DOHH2 (cell line): Measurements from ENCODE around the gene SST.

ENCODE experiments used
- H3F3A ChIP-seq: fragments of 200-600 bp; sonication (generic), shearing (Covaris generic); 2 replicates; pipeline ENCODE4 v1.6.0; 2016; ENCODE audit warnings: antibody characterized with exemption, mild to moderate bottlenecking; ENCODE audit not compliant: control insufficient read depth, insufficient read depth
- H3K27ac ChIP-seq: fragments of 200-600 bp; sonication (generic); 2 replicates; pipeline ENCODE4 v1.5.1; 2014; ENCODE audit warnings: low read depth, mild to moderate bottlenecking, low read length, moderate library complexity
- H3K27me3 ChIP-seq: fragments of 200-600 bp; sonication (generic); 2 replicates; pipeline ENCODE4 v1.6.1; 2014; ENCODE audit warnings: mild to moderate bottlenecking, low read length, mixed read lengths; ENCODE audit not compliant: control insufficient read depth
- H3K36me3 ChIP-seq: fragments of 200-600 bp; sonication (generic); 2 replicates; pipeline ENCODE4 v1.6.1; 2014; ENCODE audit warnings: mild to moderate bottlenecking, low read length, moderate library complexity, mixed read lengths; ENCODE audit not compliant: control insufficient read depth
- H3K4me1 ChIP-seq: fragments of 200-600 bp; sonication (generic); 2 replicates; pipeline ENCODE4 v1.6.1; 2014; ENCODE audit warnings: mild to moderate bottlenecking, low read length, mixed read lengths; ENCODE audit not compliant: control insufficient read depth
- H3K4me2 ChIP-seq: fragments of 200-600 bp; sonication (generic); 2 replicates; pipeline ENCODE4 v1.6.0; 2014; ENCODE audit warnings: mild to moderate bottlenecking, low read length, moderate library complexity
- H3K4me3 ChIP-seq: fragments of 200-600 bp; sonication (generic); 2 replicates; pipeline ENCODE4 v1.5.1; 2014; ENCODE audit warnings: mild to moderate bottlenecking, low read length, mixed read lengths
- H3K79me2 ChIP-seq: fragments of 200-600 bp; sonication (generic); 2 replicates; pipeline ENCODE4 v1.6.1; 2014; ENCODE audit warnings: mild to moderate bottlenecking, low read length, mixed read lengths; ENCODE audit not compliant: control insufficient read depth
- H3K9me2 ChIP-seq: fragments of 200-600 bp; sonication (generic); replicated peaks from 2 replicates; pipeline ENCODE4 v1.6.1; 2014; ENCODE audit warnings: mild to moderate bottlenecking, low read length, mixed read lengths; ENCODE audit not compliant: control insufficient read depth
- H3K9me3 ChIP-seq: fragments of 200-600 bp; sonication (generic); 2 replicates; pipeline ENCODE4 v1.6.1; 2014; ENCODE audit warnings: antibody characterized with exemption, low read length, mixed read lengths; ENCODE audit not compliant: control insufficient read depth, insufficient read depth
- H4K20me1 ChIP-seq: fragments of 200-600 bp; sonication (generic); 2 replicates; pipeline ENCODE4 v1.6.0; 2014; ENCODE audit warnings: low read depth, mild to moderate bottlenecking, antibody characterized with exemption, low read length, moderate library complexity; ENCODE audit not compliant: control insufficient read depth, insufficient read depth
- CTCF ChIP-seq: fragments of 200-600 bp; sonication (generic); IDR thresholded peaks from one replicate; pipeline ENCODE4 v1.5.1; 2014; ENCODE audit warnings: antibody characterized with exemption, mild to moderate bottlenecking, low read depth, low read length; ENCODE audit not compliant: poor library complexity, severe bottlenecking
- EZH2phosphoT487 ChIP-seq: fragments of 200-600 bp; sonication (generic); IDR thresholded peaks from 2 replicates; pipeline ENCODE4 v1.6.1; 2017; ENCODE audit warnings: borderline replicate concordance, mild to moderate bottlenecking, antibody characterized with exemption, low read length, moderate library complexity, mixed read lengths

Gene SST

GRCh38 chr3:187696021-187696420 is 25.8 kb upstream of the SST start:
- no peak overlapping the region for H3K4me3 ChIP-seq
- H3K9me3 ChIP-seq = no peaks in the 10 kb centered on the region
- TF ChIP-seq EZH2phosphoT487 (no peak), CTCF (no peak)
- no peaks in the 10 kb centered on the region for H3K4me1 ChIP-seq
- no peaks in the 10 kb centered on the region for H3K9me2 ChIP-seq
- H3K36me3 ChIP-seq = no peaks in the 10 kb centered on the region
- H4K20me1 ChIP-seq = no peaks in the 10 kb centered on the region
- no peak overlapping the region for H3K27ac ChIP-seq
- H3K4me2 ChIP-seq = no peak overlapping the region
- H3K27me3 ChIP-seq = peaks cover 17% of the 10 kb centered on the region
- no peaks in the 10 kb centered on the region for H3F3A ChIP-seq
- H3K79me2 ChIP-seq = no peaks in the 10 kb centered on the region

DNA sequence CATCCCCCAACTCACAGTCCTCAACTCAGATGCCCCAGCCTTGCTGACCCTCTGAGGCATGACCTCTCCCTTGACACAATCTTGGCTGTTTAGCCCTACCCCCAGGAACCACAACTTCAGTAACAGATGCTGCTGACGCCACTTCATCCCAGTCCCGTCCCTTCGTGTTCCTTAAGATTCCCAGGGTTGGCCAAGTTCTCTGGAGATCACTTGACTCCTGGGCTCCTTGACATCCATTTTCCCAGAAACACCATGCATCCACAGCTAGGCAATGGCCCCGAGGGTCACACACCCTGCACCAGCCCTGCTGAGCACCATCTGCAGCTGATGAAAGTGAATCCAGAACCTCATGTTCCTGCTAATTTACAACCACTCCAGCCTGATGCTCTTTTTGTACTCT is 25.3 kb upstream of the SST start:
- no peaks in the 10 kb centered on the region for H3K36me3 ChIP-seq
- H4K20me1 ChIP-seq = no peaks in the 10 kb centered on the region
- H3F3A ChIP-seq = no peaks in the 10 kb centered on the region
- H3K79me2 ChIP-seq = no peaks in the 10 kb centered on the region
- no peaks in the 10 kb centered on the region for H3K4me1 ChIP-seq
- H3K9me2 ChIP-seq = no peaks in the 10 kb centered on the region
- peaks cover 17% of the 10 kb centered on the region for H3K27me3 ChIP-seq
- no peaks in the 10 kb centered on the region for H3K9me3 ChIP-seq
- no peak overlapping the region for H3K4me2 ChIP-seq
- no peak for TF ChIP-seq EZH2phosphoT487
- TF ChIP-seq CTCF = no peak
- H3K27ac ChIP-seq = no peak overlapping the region
- no peak overlapping the region for H3K4me3 ChIP-seq

DNA sequence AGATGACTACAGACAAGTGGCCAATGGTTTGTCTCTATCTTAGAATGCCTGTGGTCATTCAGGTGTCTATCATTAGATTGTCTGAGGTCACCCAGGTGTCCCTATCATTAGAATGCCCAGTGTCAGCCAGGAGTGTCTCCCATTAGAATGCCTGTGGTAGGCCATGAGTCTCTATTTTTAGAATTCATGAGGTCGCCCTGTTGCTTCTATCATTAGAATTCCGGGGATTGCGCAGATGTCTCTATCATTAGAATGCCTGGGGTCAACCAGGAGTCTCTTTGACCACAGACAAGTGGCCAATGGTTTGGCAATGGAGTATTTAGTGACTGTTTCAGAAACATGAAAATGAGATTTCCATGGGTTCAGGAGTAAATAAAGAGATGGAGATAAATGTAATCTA is 24.6 kb upstream of the SST start:
- no peak overlapping the region for H3K4me2 ChIP-seq
- no peaks in the 10 kb centered on the region for H4K20me1 ChIP-seq
- no peaks in the 10 kb centered on the region for H3K79me2 ChIP-seq
- H3K9me2 ChIP-seq = no peaks in the 10 kb centered on the region
- H3K27me3 ChIP-seq = peaks cover 17% of the 10 kb centered on the region
- no peaks in the 10 kb centered on the region for H3K36me3 ChIP-seq
- no peak for TF ChIP-seq CTCF
- no peak for TF ChIP-seq EZH2phosphoT487
- H3K4me1 ChIP-seq = no peaks in the 10 kb centered on the region
- H3K9me3 ChIP-seq = no peaks in the 10 kb centered on the region
- no peaks in the 10 kb centered on the region for H3F3A ChIP-seq
- no peak overlapping the region for H3K4me3 ChIP-seq
- H3K27ac ChIP-seq = no peak overlapping the region

DNA sequence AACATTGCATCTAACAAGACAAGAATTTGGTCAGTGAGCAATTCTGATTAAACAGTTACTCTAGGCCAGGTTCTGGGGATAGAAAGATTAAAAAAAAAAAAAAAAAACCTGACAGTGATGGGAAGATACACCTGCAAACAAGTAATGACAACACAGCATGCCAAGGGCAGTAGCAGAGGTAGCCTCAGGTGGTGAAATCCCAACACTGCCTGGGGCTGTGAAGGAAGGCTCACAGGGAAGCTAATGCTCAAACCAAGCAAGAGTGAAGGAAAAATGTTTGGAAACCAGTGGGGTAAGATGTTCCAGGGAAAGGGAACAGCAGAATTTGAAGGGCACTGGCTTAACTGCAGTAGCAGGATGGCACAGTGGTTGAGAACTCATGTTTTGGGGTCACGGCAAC is 23.2 kb upstream of the SST start:
- no peak overlapping the region for H3K4me3 ChIP-seq
- no peak overlapping the region for H3K27ac ChIP-seq
- H3K36me3 ChIP-seq = no peaks in the 10 kb centered on the region
- H3F3A ChIP-seq = no peaks in the 10 kb centered on the region
- no peak for TF ChIP-seq EZH2phosphoT487
- TF ChIP-seq CTCF = no peak
- no peak overlapping the region for H3K4me2 ChIP-seq
- H3K9me2 ChIP-seq = no peaks in the 10 kb centered on the region
- peaks cover 17% of the 10 kb centered on the region for H3K27me3 ChIP-seq
- H4K20me1 ChIP-seq = no peaks in the 10 kb centered on the region
- H3K79me2 ChIP-seq = no peaks in the 10 kb centered on the region
- H3K9me3 ChIP-seq = no peaks in the 10 kb centered on the region
- H3K4me1 ChIP-seq = no peaks in the 10 kb centered on the region
